HG03025 (cell line): ENCODE results near the gene DNM3.

ENCODE experiments used
- ATAC-seq: cut with Tn5 transposase; IDR thresholded peaks from one replicate; pipeline ENCODE4 v1.9.1; 2021; ENCODE audit warnings: mild to moderate bottlenecking, moderate library complexity; ENCODE audit not compliant: unreplicated experiment, low FRiP score

DNM3 gene

DNA sequence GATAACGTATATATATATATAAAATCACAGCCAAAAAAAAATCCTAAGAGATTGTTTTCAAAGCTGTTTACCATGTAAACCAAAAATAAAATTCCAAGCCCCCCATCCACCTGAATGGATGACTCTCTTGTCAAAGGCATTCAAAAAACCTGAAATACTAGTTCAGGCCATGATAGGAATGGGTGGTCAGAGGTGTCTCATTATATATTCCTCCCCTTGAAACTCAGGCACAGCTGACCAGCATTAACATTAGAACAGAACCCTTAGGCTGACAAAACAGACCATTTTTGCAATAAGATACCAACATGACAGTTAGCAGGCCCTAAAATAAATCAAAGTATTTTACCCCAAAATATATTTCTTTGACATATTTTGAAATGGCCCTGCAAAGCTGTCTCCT is 122.5 kb downstream of the DNM3 start:
- ATAC-seq = no peak

DNA sequence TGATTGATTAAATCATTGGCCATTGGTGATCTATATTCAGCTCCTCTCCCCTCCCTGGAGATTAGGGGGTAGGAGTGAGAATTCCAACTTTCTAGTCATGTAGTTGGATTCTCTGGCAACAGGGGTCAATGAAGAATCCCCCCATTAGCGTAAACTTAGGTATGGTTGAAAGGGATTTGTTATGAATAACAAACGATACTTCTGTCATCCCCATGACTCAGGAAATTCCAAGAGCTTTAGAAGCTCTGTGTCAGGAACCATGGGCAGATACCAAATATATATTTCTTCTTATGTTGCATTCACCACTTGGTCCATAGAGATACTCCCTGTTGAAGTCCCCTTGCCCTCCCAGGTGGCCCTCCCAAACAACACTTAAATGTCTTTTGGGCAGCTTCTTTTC is 124.5 kb downstream of the DNM3 start:
- no peak for ATAC-seq

DNA sequence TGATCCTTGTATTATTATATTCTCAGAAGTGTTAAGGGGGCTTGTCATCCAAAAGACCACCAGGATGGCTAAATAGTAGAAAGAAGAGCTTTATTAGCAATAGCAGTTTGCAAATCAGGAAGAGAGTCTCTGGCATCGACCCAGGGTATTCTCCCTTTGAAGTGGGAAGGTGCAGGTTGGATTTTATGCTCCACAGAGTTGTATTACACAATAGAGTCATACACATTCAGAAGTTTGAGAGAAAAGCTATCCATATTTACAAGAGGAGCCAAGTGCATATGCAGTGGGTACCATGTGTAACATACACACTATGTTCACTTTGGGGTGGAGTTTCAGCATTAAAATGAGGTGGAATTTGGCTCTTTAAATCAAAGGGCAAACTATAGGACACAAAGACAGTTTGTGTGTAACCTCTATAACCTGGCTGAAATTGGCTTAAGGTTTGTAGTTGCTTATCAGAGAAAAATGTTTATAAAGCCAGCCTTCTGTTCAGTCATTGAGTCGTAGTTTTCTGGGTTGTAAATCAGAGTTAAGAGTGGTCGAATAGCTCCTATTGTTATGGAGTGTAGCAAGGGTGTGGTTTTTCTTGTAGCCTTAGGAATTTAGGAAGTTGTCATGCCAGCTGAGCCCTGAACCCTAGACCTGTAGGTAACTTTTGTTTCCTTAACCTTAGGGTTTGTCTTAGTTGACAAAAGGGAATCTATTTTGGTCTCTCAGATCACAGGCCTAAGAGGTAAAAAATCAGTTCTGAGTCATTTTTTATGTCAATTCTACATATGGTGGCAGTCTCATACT is 125.3 kb downstream of the DNM3 start:
- ATAC-seq = no peak

- ATAC-seq = no peak
Measured at GRCh38 chr1:171969226-171969625, 127.9 kb downstream of the DNM3 start.

DNA sequence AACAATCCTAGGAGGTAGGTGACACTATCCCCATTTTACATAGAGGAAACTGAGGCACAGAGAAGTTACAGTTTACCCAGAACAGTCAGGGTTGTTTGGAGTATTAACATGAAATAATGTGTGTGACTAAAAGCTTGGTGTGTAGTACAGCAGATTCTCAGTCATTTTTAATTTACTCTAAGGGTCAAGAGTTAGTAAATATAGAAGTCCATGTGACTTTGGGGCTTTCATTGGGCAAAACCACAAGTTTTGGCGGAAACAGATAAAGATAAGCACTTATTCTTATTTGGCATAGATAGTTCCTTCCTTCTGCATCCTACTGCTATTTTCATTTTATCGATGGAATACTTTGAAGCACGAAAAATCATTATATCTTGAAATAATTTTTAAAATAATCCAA is 128.5 kb downstream of the DNM3 start:
- no peak for ATAC-seq

- ATAC-seq = no peak
Measured at GRCh38 chr1:171972846-171973245, 131.5 kb downstream of the DNM3 start.

GRCh38 chr1:171973421-171973820 is 132.1 kb downstream of the DNM3 start:
- ATAC-seq = no peak

GRCh38 chr1:171981303-171981702 is 140.0 kb downstream of the DNM3 start:
- no peak for ATAC-seq

- ATAC-seq = no peak
Measured at GRCh38 chr1:171983584-171983983, 142.3 kb downstream of the DNM3 start.

DNA sequence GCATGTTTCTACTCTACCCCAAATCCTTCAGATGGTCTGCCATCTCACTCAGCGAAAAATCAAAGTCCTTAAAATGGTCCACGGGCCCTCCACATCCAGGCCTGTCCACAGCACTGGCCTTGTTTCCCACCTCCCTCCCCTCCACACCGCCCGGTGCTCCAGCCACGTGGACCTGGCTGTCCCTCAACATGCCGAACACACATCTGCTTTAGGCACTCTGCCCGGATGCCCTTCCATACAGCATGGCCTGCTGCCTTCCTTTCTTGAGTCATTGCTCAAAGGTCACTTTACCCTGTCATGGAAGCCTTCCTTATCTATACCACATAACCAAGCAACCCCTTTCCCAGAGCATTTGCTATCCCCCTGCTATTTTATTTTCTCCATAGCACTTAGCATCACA is 143.0 kb downstream of the DNM3 start:
- ATAC-seq = no peak

- no peak for ATAC-seq
Measured at GRCh38 chr1:171984850-171985485, 143.7 kb downstream of the DNM3 start.

- ATAC-seq = no peak
Measured at GRCh38 chr1:171985639-171986038, 144.3 kb downstream of the DNM3 start.

DNA sequence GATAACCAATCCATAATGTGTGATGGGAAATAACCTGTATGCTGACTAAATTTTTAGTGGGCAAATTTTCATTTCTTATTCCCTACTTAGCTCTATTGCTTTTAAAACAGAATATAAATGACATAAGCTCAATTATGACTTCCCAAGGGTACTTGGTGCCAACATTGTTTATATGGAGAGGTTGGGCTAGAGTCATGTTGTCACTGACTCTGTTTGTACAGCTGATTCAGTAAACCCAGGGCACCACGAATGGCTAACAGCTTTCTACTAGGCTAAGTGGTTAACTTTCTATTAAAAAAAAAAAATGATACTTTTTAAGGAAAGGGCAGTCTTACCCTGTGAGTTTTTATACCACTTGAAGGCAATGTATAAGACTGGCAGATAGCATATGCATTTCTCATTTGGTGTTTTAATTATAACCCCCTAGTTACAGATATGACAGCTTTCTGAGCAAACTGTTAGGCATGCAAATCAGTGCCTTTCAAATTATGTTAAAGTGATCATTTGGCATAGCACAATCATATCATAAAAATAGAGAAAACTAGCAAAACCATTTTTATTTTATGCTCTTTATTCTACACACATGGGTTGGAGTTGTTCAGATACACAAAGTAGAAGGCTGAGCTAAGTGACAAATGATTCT is 147.1 kb downstream of the DNM3 start:
- no peak for ATAC-seq

GRCh38 chr1:171990371-171990770 is 149.1 kb downstream of the DNM3 start:
- ATAC-seq = no peak

DNA sequence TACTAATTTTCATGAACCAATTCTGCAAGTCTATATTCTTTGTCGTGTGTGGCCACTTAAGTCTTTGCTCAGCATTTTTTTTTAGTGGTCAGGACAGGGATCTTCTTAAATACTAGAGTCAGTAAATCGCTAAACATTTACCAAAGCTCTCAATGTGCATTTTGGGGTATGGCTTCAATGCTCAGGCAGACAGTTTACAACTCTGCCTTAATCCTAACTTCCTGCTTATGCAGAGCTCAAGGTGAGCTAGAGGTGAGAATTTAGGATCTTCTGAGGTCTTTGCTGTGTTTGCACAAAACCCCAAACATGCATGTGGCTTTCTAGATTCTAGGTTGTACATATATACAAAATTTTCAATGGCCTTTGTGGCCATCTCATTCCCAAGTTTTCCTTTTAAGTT is 153.0 kb downstream of the DNM3 start:
- no peak for ATAC-seq

- ATAC-seq = no peak
Measured at GRCh38 chr1:171995573-171995972, 154.3 kb downstream of the DNM3 start.

DNA sequence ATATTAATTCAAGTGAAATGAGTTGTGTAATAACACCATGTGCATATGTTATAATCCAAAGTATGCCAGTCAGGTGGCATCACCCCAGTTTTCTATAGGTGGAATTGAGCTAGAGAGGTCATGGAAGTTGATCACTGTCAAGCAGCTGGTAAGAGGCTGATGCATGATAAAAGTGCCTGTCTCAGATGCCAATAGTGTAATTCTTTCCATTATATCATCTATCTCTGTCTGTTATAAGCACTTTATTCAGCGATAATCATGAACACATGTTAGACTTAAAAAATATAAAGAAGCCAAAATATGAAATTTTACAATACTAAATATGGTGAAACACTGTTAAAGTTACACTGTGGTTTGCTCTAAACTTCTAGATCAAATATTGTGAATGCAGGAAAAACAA is 156.6 kb downstream of the DNM3 start:
- no peak for ATAC-seq

GRCh38 chr1:171998711-171999110 is 157.4 kb downstream of the DNM3 start:
- no peak for ATAC-seq

DNA sequence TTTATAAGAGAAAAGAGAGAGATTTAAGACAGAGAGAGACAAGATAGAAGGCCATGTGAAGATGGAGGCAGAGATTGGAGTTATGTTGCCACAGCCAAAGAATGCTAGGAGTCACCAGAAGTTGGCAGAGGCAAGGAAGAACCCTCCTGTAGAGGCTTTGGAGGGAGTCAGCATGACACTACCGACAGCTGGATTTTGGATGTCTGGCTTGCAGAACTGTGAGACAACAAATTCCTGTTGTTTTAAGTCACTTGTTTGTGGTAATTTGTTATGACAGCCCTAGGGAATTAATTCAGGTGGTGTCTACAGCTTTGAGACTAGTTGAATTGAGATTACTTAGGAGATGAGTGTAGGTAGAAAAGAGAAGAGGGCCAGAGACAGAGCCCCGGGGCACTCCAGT is 158.5 kb downstream of the DNM3 start:
- ATAC-seq = no peak

DNA sequence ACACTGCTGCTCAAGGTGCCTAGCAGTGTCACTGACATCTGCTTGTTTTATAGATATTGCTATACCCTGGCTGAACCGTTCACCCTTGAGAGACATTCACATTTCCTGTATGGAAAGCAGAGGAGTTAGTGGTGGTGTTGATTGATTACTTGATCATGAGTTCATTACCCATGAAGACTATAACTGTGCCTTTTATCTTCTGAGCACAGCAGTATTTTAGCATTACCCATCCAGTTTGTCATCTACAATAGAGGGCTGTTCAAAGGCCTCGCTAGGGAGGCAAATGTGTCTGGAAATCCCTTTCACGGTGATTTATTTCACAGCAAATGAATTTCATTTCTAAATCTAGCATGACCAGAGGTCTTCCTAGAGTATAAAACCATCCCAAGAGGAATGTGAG is 160.0 kb downstream of the DNM3 start:
- no peak for ATAC-seq

GRCh38 chr1:172002725-172003345 is 161.5 kb downstream of the DNM3 start:
- no peak for ATAC-seq
